CD14-positive monocyte (primary cell): ENCODE measurements around the gene ADAR. TPM values are rescaled to one million over a fixed set of nuclear protein-coding genes. Genes with fewer than 3 reads are reported as not detected.

Experiments used
- DNase-seq, 3 donors: peaks; one replicate each; pipeline ENCODE4 v3.0.0-alpha.2; 2011 to 2022
- H2AFZ ChIP-seq: 2 replicates; pipeline ENCODE4 v1.6.0; 2012; ENCODE audit warnings: mild to moderate bottlenecking, low read depth, low read length, inconsistent platforms; ENCODE audit not compliant: insufficient read depth, poor library complexity, severe bottlenecking
- H3K27ac ChIP-seq, 2 donors: 1 replicate in 1 of 2; 2 replicates in 1 of 2; pipeline ENCODE4 v1.5.1; 2012 to 2013; ENCODE audit warnings: low read length in 2 of 2, control low read depth in 1 of 2, inconsistent platforms in 1 of 2, low read depth in 1 of 2, mild to moderate bottlenecking in 1 of 2
- H3K27me3 ChIP-seq, 2 donors: one replicate each; pipeline versions ENCODE4 v1.6.0 to v1.6.1; 2011 to 2013; ENCODE audit warnings: low read length in 2 of 2; ENCODE audit not compliant: control insufficient read depth in 2 of 2, insufficient read depth in 2 of 2
- H3K36me3 ChIP-seq, 2 donors: replicated peaks in 1 of 2; 1 replicate in 1 of 2; 2 replicates in 1 of 2; pipeline versions ENCODE4 v1.5.1 to v1.6.1; 2012 to 2013; ENCODE audit warnings: low read length in 2 of 2, control low read depth in 1 of 2, inconsistent platforms in 1 of 2, mild to moderate bottlenecking in 1 of 2; ENCODE audit not compliant: insufficient read depth in 2 of 2, control insufficient read depth in 1 of 2
- H3K4me1 ChIP-seq, 2 donors: 1 replicate in 1 of 2; 2 replicates in 1 of 2; pipeline versions ENCODE4 v1.5.1 to v1.6.1; 2012 to 2013; ENCODE audit warnings: low read length in 2 of 2, control low read depth in 1 of 2, inconsistent platforms in 1 of 2, mild to moderate bottlenecking in 1 of 2, moderate library complexity in 1 of 2; ENCODE audit not compliant: insufficient read depth in 2 of 2, control insufficient read depth in 1 of 2
- H3K4me2 ChIP-seq: replicated peaks from 2 replicates; pipeline ENCODE3; 2012; ENCODE audit warnings: low read length, moderate library complexity, mild to moderate bottlenecking; ENCODE audit not compliant: poor library complexity, severe bottlenecking; ENCODE audit errors: extremely low read depth
- H3K4me3 ChIP-seq, 3 experiments: fragments of 200-600 bp in 1 of 3; sonication (generic) in 1 of 3; replicated peaks in 1 of 3; 1 replicate in 2 of 3; 2 replicates in 1 of 3; pipeline ENCODE4 v1.5.1; 2011 to 2013; ENCODE audit warnings: low read length in 3 of 3, mild to moderate bottlenecking in 3 of 3, control low read depth in 2 of 3, low read depth in 2 of 3, inconsistent platforms in 1 of 3, moderate library complexity in 1 of 3
- H3K79me2 ChIP-seq: 2 replicates; pipeline ENCODE4 v1.6.0; 2012; ENCODE audit warnings: mild to moderate bottlenecking, control low read depth, inconsistent platforms, low read length, moderate library complexity; ENCODE audit not compliant: insufficient read depth
- H3K9ac ChIP-seq: 2 replicates; pipeline ENCODE4 v1.6.0; 2017; ENCODE audit warnings: low read length, mild to moderate bottlenecking; ENCODE audit not compliant: insufficient read depth, poor library complexity, severe bottlenecking
- H3K9me3 ChIP-seq, 2 donors: replicated peaks in 1 of 2; 1 replicate in 1 of 2; 2 replicates in 1 of 2; pipeline versions ENCODE4 v1.5.1 to v1.6.1; 2012 to 2013; ENCODE audit warnings: low read length in 2 of 2, control low read depth in 1 of 2; ENCODE audit not compliant: control insufficient read depth in 1 of 2, insufficient read depth in 1 of 2
- H4K20me1 ChIP-seq: 2 replicates; pipeline ENCODE4 v1.6.0; 2012; ENCODE audit warnings: mild to moderate bottlenecking, low read length, control low read depth, moderate library complexity; ENCODE audit not compliant: insufficient read depth
- H3K27ac Mint-ChIP-seq, 7 donors: one replicate each; pipeline ENCODE4 v1.8.0; 2020; ENCODE audit warnings: mild to moderate bottlenecking in 7 of 7, mixed read lengths in 7 of 7, moderate library complexity in 6 of 7, inconsistent platforms in 2 of 7
- H3K27me3 Mint-ChIP-seq, 3 donors: one replicate each; pipeline ENCODE4 v1.8.0; 2021 to 2022; ENCODE audit warnings: low read depth in 3 of 3, mild to moderate bottlenecking in 3 of 3, mixed read lengths in 3 of 3, moderate library complexity in 3 of 3, inconsistent platforms in 1 of 3
- H3K36me3 Mint-ChIP-seq, 2 donors: one replicate each; pipeline ENCODE4 v1.8.0; 2020; ENCODE audit warnings: mixed read lengths in 2 of 2, inconsistent platforms in 1 of 2, mild to moderate bottlenecking in 1 of 2
- H3K4me1 Mint-ChIP-seq: one replicate; pipeline ENCODE4 v1.8.0; 2020; ENCODE audit warnings: mild to moderate bottlenecking, mixed read lengths
- H3K4me3 Mint-ChIP-seq, 2 donors: one replicate each; pipeline ENCODE4 v1.8.0; 2020; ENCODE audit warnings: mild to moderate bottlenecking in 2 of 2, mixed read lengths in 2 of 2, moderate library complexity in 1 of 2
- H3K9me3 Mint-ChIP-seq, 7 donors: one replicate each; pipeline ENCODE4 v1.8.0; 2020 to 2022; ENCODE audit warnings: mixed read lengths in 7 of 7, mild to moderate bottlenecking in 6 of 7, moderate library complexity in 6 of 7, inconsistent platforms in 2 of 7
- WGBS: methylation state at CpG from one replicate; pipeline ENCODE4 v1.1.5; 2013; ENCODE audit warnings: missing lambda C conversion rate; ENCODE audit not compliant: insufficient coverage; 5-methylcytosine and 5-hydroxymethylcytosine counted together
- intact Hi-C, 2 donors: fragments of 100-400 bp; cut with micrococcal nuclease; formaldehyde crosslinking; loops; one replicate each; pipeline versions ENCODE4 v1.15.0 to v1.15.1; 2023
- polyA plus RNA-seq, 3 donors: library from polyadenylated mRNA; depleted of rRNA in 1 of 3; unstranded in 2 of 3; stranded (reverse) in 1 of 3; fragments of 300-500 nt in 2 of 3; fragments of >200 nt in 1 of 3; fragmentation: Illumina TruSeq in 2 of 3; gene quantifications; 1 replicate in 2 of 3; 2 replicates in 1 of 3; pipeline ENCODE4 v1.2.3, GENCODE V29; 2012 to 2021
- TF ChIP-seq, protein P1 (sequence below): fragments of 200-600 bp; IDR thresholded peaks from one replicate; pipeline ENCODE4 v1.8.0; 2022; ENCODE audit warnings: antibody characterized with exemption, mild to moderate bottlenecking

ADAR gene
- polyA plus RNA-seq, 3 donors: 57.3 to 100 (median 91.6) TPM

DNA sequence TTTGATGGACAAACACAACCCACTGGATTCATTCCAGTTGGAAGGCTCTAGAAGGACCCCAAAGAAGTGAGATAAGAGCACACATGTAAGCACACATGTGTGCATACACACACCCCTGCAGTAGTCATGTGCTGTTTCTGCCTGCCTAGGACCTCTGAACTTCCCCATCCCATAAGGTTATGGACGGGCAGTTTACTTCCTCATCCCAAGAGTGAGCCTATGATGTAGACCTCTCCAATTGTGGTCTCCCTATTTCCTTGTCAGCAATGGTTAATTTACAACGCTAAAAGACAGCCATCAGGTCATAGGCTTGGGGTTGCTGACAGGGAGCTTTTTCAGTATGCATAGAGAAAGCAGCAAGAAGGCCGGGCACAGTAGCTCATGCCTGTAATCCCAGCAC is 15.4 kb upstream of the ADAR start:
- Histone ChIP-seq H3K79me2 (peaks cover 91% of the 10 kb centered on the region), H3K4me2 (peak overlapping the region; percentile 7), H3K4me3 (no peak overlapping the region), H3K27me3 (no peaks in the 10 kb centered on the region), H3K27ac (peak overlapping the region; percentile 30 to 46), H3K36me3 (peaks cover 0 to 13% of the 10 kb centered on the region in 2 donors), H4K20me1 (peaks cover 15% of the 10 kb centered on the region), H3K4me1 (peaks cover 27 to 29% of the 10 kb centered on the region in 2 donors), H2AFZ (no peak overlapping the region), H3K9me3 (no peaks in the 10 kb centered on the region), H3K9ac (no peak overlapping the region)
- intact Hi-C loops: no loop called here
- DNase-seq: peak; percentile 57 to 78 (median 58)
- Mint-ChIP-seq H3K27me3 (peaks cover 0 to 5% (median 0%) of the 10 kb centered on the region in 3 donors), H3K27ac (peak overlapping the region; percentile 63 to 89 (median 78)), H3K9me3 (peaks cover 0 to 2% (median 0%) of the 10 kb centered on the region in 7 donors), H3K36me3 (peaks cover 16 to 30% of the 10 kb centered on the region in 2 donors), H3K4me3 (no peak overlapping the region), H3K4me1 (peaks cover 43% of the 10 kb centered on the region)
- WGBS: no CpG with 5 or more reads among the region's 3 CpGs
- TF ChIP-seq, protein P1, sequence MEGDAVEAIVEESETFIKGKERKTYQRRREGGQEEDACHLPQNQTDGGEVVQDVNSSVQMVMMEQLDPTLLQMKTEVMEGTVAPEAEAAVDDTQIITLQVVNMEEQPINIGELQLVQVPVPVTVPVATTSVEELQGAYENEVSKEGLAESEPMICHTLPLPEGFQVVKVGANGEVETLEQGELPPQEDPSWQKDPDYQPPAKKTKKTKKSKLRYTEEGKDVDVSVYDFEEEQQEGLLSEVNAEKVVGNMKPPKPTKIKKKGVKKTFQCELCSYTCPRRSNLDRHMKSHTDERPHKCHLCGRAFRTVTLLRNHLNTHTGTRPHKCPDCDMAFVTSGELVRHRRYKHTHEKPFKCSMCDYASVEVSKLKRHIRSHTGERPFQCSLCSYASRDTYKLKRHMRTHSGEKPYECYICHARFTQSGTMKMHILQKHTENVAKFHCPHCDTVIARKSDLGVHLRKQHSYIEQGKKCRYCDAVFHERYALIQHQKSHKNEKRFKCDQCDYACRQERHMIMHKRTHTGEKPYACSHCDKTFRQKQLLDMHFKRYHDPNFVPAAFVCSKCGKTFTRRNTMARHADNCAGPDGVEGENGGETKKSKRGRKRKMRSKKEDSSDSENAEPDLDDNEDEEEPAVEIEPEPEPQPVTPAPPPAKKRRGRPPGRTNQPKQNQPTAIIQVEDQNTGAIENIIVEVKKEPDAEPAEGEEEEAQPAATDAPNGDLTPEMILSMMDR: no peak

DNA sequence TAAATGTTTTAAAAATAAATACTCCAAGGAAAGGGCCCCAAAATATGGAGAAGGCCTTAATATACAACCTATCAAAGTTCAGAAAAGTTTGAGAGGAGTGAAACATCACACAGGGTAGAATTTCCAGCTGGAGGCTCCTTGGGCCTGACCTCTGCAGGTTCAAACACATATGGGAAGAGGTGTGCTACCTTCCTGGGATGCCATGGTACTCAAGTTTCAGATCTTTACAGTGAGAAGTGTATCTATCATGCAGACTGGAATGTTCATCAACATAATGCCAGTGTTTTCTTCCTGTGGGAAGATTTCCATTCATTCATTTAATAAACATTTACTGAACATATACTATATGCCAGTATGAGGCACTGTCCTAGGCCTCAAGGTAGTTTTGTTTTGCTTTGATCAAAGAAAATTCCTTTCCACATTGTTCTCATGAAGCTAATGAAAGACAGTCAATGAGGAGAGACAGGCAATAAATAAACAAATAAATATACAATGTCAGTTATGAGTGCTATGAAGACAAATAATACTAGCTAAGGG is 14.6 kb upstream of the ADAR start:
- no peaks in the 10 kb centered on the region for H3K27me3 ChIP-seq
- no peak overlapping the region for H3K9ac ChIP-seq
- peaks cover 0 to 13% of the 10 kb centered on the region in 2 donors for H3K36me3 ChIP-seq
- peaks cover 43% of the 10 kb centered on the region for H3K4me1 Mint-ChIP-seq
- peak overlapping the region; percentile 7 for H3K4me2 ChIP-seq
- H3K4me1 ChIP-seq: peaks cover 25 to 27% of the 10 kb centered on the region in 2 donors
- peak overlapping the region in 4 of 7 donors; percentile 14 to 78 (median 64) for H3K27ac Mint-ChIP-seq
- peaks cover 15% of the 10 kb centered on the region for H4K20me1 ChIP-seq
- peaks cover 93% of the 10 kb centered on the region for H3K79me2 ChIP-seq
- peaks cover 0 to 5% (median 0%) of the 10 kb centered on the region in 3 donors for H3K27me3 Mint-ChIP-seq
- peaks cover 0 to 2% (median 0%) of the 10 kb centered on the region in 7 donors for H3K9me3 Mint-ChIP-seq
- DNase-seq: no peak
- peak overlapping the region in 1 of 2 donors; percentile 46 for H3K27ac ChIP-seq
- intact Hi-C loops: no loop called here
- no peak overlapping the region for H3K4me3 ChIP-seq
- TF ChIP-seq, protein P1: no peak
- no peak overlapping the region for H2AFZ ChIP-seq
- peaks cover 17 to 31% of the 10 kb centered on the region in 2 donors for H3K36me3 Mint-ChIP-seq
- no peaks in the 10 kb centered on the region for H3K9me3 ChIP-seq
- H3K4me3 Mint-ChIP-seq: no peak overlapping the region
